Right cardiac atrium (tissue), 5 donors: Measurements from ENCODE around the gene LHPP. TPM values are rescaled to one million over a fixed set of nuclear protein-coding genes. Genes with fewer than 3 reads are reported as not detected.

Experiments used
- ATAC-seq, 2 donors: fragments of 200-7000 bp; cut with Tn5 transposase; one replicate each; pipeline versions ENCODE4 v1.8.0 to v1.9.1; 2020; ENCODE audit warnings: moderate library complexity in 2 of 2, mild to moderate bottlenecking in 1 of 2
- DNase-seq, 3 donors: peaks; one replicate each; pipeline ENCODE4 v3.0.0-alpha.2; 2020
- H3K27ac ChIP-seq: one replicate; pipeline ENCODE4 v1.5.1; 2013; ENCODE audit warnings: mild to moderate bottlenecking, low read length, control low read depth, moderate library complexity
- H3K27me3 ChIP-seq: one replicate; pipeline ENCODE4 v1.6.1; 2013; ENCODE audit not compliant: control insufficient read depth, insufficient read depth
- H3K4me1 ChIP-seq: one replicate; pipeline ENCODE4 v1.6.1; 2013; ENCODE audit warnings: low read length; ENCODE audit not compliant: control insufficient read depth, insufficient read depth
- H3K4me3 ChIP-seq: one replicate; pipeline ENCODE4 v1.5.1; 2013; ENCODE audit warnings: low read length, control low read depth
- H3K9me3 ChIP-seq: one replicate; pipeline ENCODE4 v1.6.1; 2013; ENCODE audit warnings: low read length; ENCODE audit not compliant: control insufficient read depth
- WGBS: extraction: QIAGEN DNeasy Blood & Tissue Kit; methylation state at CpG from one replicate; pipeline ENCODE4 v1.1.7; 2013; 5-methylcytosine and 5-hydroxymethylcytosine counted together
- intact Hi-C, 4 donors: fragments of 100-400 bp; cut with DNase I; formaldehyde crosslinking; loops; one replicate each; pipeline versions ENCODE4 v1.11.0 to v1.14.0; 2022 to 2023
- polyA plus RNA-seq: library from polyadenylated mRNA; stranded (reverse); fragments of 200-250 nt; gene quantifications from one replicate; pipeline ENCODE4 v1.2.3, GENCODE V29; 2013
- total RNA-seq, 4 donors: library from RNA; stranded (reverse); fragmentation: NEBNext Ultra II Directional; extraction: Animal tissue kit (Norgen Biotek cat#: 25700); gene quantifications; one replicate each; pipeline ENCODE4 v1.2.1, GENCODE V29; 2021
- donor health status: healthy with polysubstance abuse.
- donor health status: DM: no; HTN: yes; CAD: no.
- donor health status: DM: no; HTN: no; CAD: no.
- donor health status: DM: no; HTN: yes; CAD: no; lungs with severe emphysema.
- donor health status: DM: yes; HTN: yes; CAD: no.

Gene LHPP
- total and polyA plus RNA-seq, 5 donors, result 17.8 to 24.9 (median 18.6) TPM

DNA sequence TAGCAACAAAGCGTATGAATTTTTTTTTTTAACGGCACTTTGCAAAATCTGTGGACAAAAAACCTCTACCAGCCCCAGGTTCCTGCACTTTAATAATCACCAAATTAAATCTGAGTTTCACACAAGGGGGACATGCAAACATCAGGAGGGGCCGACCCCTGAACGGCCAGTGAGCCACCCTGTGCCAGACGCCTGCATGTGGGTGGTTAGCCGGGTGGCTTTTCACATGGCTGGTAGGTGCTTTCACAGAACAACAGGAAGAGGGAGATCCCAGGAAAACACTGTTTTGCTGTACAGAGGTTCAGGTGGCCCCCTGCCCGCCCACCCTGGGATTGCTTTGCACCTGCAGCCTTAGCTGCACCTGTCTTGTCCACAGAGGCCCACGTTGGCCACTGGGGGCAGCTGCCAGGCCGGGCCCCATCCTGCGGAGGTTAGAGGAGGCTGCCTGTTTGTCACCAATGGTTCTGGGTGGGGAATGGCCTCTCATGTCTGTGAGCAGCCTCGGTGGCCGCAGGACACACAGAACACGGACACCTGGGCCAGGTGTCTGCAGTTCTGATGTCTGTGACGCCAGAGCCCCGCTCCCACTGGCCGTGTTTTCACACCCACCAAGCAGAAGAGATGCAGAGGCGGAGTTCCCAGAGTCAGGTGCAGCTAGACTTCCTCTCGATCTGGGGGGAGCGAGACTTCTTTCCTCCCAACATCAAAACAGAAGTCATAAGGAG lies 174.8 kb downstream of the LHPP start:
- DNase-seq (peak in 2 of 3 donors; percentile 45), ATAC-seq (no peak)
- Histone ChIP-seq H3K27ac (no peak overlapping the region), H3K27me3 (no peaks in the 10 kb centered on the region), H3K4me1 (peaks cover 28% of the 10 kb centered on the region), H3K4me3 (no peak overlapping the region), H3K9me3 (no peaks in the 10 kb centered on the region)
- intact Hi-C loops, result no loop called here
- WGBS, result 82% methylated on average over 19 of the region's 19 CpGs

DNA sequence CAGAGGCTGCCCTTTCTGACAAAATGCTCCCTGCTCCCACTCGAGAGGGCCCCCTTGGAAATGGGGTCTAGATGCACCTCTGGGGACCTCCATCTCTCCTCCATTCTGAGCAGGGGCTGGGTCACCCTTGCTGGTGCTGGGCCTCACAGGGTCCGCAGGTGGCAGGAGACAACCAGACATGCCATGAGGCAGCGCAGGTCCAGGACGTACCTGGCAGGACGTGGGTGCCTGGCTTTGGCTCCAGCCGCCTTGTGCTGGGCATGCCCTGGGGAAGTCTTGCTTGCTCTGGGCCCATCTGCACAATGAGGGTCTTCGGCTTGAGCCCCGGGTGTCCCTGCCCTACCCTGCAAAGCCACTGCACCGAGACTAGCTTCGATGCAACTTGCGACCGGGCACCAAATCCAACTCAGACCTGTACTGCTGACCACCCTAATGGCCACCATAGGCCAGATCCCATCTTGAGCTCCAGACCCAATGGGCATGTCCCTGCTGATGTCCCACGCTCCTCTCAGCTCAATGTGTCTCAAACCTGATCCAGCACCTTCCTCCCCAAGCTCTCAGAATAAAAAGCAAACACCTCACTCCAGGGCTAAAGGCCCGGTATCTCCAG lies 175.6 kb downstream of the LHPP start:
- 93% methylated on average over 14 of the region's 14 CpGs for WGBS
- no peaks in the 10 kb centered on the region for H3K9me3 ChIP-seq
- H3K27me3 ChIP-seq, result no peaks in the 10 kb centered on the region
- H3K4me1 ChIP-seq, result peaks cover 27% of the 10 kb centered on the region
- ATAC-seq, result no peak
- intact Hi-C loops, result no loop called here
- peak in 2 of 3 donors; percentile 40 for DNase-seq
- no peak overlapping the region for H3K4me3 ChIP-seq
- no peak overlapping the region for H3K27ac ChIP-seq

DNA sequence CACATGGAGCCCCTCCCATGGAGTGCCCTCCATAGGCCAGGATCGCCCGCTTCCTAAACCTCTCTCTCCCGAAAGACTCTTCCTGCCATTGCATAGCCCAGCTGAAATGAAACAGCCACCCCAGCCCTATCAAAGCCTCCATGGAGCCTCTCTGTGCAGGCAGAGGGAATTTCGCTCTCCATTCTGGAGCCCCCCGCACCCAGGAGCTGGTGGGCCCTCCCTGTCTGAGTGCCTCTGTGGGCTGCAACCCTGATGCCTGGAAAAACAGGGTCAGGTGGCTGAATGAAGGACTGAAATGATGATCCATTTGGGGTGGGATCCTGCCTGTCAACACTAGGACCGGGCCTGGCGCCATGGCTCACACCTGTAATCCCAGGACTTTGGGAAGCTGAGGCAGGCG lies 176.1 kb downstream of the LHPP start:
- intact Hi-C loops, result no loop called here
- peak; percentile 3 to 48 (median 28) for DNase-seq
- Histone ChIP-seq H3K4me3 (no peak overlapping the region), H3K27ac (no peak overlapping the region), H3K9me3 (no peaks in the 10 kb centered on the region), H3K4me1 (peaks cover 22% of the 10 kb centered on the region), H3K27me3 (no peaks in the 10 kb centered on the region)
- ATAC-seq, result no peak
- 97% methylated on average over 8 of the region's 8 CpGs for WGBS

DNA sequence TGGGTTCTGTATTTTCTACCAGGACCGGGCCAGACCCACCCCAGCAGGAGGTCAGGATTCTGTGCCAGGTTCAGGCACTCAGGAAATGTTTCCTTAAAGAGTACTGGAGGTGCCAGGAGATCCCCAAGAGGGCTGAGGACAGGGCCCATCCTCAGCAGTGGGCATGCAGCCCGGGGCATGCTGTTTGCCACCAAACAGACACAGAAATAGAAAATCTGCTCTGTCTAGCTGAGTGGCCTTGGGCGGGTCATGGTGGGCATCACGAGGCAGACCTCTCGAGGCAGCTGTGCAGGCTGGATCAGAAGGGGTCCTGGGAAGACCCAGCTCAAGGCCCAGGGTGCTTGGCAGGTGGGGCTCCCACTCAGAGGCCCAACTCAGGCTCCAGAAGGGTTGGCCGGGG lies 177.6 kb downstream of the LHPP start:
- H3K4me1 ChIP-seq, result peaks cover 29% of the 10 kb centered on the region

DNA sequence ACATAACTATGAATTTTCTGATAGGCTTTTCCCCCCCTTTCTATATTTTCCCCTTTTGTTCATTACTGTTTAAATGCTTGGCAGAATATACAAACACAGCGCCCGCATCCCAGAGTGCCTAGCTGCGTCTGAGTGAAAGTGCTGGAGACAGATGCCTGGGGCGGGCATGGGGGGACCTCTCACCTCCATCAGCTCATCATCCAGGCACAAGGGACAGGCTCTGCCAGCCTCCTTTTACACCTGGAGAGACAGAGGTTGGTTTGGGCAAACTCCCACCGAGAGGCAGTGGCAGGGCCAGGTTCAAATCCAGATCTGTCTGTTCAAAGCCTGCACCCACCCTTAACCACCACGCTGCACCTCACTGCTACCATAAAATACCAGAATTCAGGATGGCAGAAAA lies 178.0 kb downstream of the LHPP start:
- H3K4me1 ChIP-seq, result peaks cover 33% of the 10 kb centered on the region
- DNase-seq (peak in 2 of 3 donors; percentile 1 to 18), ATAC-seq (no peak)
- intact Hi-C loops, result loop anchor here in 1 of 4 donors (5.0 kb wide), 1 partner anchor 38 kb away; no protein-coding TSS in a partner anchor
- no peak overlapping the region for H3K4me3 ChIP-seq
- H3K27ac ChIP-seq, result no peak overlapping the region
- H3K9me3 ChIP-seq, result no peaks in the 10 kb centered on the region
- no peaks in the 10 kb centered on the region for H3K27me3 ChIP-seq
- 91% methylated on average over 6 of the region's 6 CpGs for WGBS

More for the DNA sequence above, 177.6 kb downstream of the LHPP start:
- no peaks in the 10 kb centered on the region for H3K9me3 ChIP-seq
- intact Hi-C loops, result no loop called here
- ATAC-seq (peak in 1 of 2 donors; percentile 7), DNase-seq (peak; percentile 11 to 73 (median 63))
- H3K27me3 ChIP-seq, result no peaks in the 10 kb centered on the region
- H3K27ac ChIP-seq, result no peak overlapping the region
- H3K4me3 ChIP-seq, result no peak overlapping the region
- 72% methylated on average over 6 of the region's 6 CpGs for WGBS

DNA sequence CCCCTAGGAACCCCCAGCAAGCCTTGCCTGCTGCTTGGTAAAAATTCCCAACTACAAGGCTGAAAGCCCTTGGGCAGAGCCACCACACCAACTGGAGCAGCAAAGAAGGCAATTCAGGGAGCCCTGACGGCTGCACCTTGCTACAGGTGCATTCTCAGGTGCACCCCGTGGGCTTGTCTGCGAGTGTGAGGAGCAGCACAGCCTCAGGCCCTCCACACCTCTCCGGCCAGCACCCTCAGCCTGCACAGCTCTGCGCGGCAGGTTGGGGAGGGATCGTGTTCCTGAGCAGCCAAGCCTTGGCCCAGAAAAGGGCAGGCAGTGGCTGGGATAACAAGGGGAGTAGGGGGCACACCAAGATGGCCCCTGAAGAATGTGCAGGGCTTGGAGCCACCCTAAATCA lies 178.4 kb downstream of the LHPP start:
- no peak overlapping the region for H3K27ac ChIP-seq
- DNase-seq (peak; percentile 1 to 53 (median 36)), ATAC-seq (no peak)
- H3K4me3 ChIP-seq, result no peak overlapping the region
- H3K4me1 ChIP-seq, result peaks cover 37% of the 10 kb centered on the region
- H3K27me3 ChIP-seq, result no peaks in the 10 kb centered on the region
- intact Hi-C loops, result loop anchor here in 1 of 4 donors (5.0 kb wide), 1 partner anchor 37 kb away; no protein-coding TSS in a partner anchor
- no peaks in the 10 kb centered on the region for H3K9me3 ChIP-seq
- WGBS, result 79% methylated on average over 7 of the region's 7 CpGs

DNA sequence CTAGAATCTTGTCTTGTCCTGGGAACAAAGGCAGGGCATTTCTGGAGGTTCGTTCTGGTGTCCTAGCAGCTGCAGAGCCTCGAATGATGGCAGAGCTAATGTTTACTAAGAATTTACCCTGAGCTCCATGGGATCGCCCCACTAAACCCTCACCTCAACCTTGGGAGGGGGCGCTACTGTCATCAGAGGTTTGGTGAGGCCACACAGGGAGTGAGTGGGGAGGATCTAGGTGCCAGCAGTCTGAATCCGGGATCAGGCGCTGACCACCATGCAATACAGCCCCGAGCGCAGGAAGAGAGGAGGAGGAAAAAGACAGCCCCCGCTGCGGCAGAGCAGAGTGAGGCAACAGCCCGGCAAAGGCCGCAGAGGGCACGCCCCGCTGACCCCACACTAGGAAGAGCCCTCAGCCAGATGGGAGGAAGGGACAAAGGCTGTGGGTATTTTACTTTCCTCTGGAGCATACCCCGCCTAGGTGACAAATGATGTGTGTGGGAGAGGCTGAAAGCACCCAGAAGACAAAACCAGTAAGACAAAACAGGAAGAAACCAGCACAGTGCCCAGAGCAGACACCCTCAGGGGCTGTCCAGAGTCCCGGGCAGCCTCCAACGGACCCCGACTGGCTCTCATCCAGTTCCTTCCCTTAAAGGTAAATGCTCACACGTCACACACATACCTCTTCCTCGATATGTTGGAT lies 179.1 kb downstream of the LHPP start:
- WGBS, result 28% methylated on average over 20 of the region's 20 CpGs
- no peaks in the 10 kb centered on the region for H3K27me3 ChIP-seq
- peak; percentile 15 to 38 for ATAC-seq
- peak; percentile 51 to 79 (median 74) for DNase-seq
- no peaks in the 10 kb centered on the region for H3K9me3 ChIP-seq
- peak overlapping the region; percentile 49 for H3K27ac ChIP-seq
- peaks cover 40% of the 10 kb centered on the region for H3K4me1 ChIP-seq
- intact Hi-C loops, result loop anchor here in 1 of 4 donors (5.0 kb wide), 1 partner anchor 37 kb away; no protein-coding TSS in a partner anchor
- no peak overlapping the region for H3K4me3 ChIP-seq

DNA sequence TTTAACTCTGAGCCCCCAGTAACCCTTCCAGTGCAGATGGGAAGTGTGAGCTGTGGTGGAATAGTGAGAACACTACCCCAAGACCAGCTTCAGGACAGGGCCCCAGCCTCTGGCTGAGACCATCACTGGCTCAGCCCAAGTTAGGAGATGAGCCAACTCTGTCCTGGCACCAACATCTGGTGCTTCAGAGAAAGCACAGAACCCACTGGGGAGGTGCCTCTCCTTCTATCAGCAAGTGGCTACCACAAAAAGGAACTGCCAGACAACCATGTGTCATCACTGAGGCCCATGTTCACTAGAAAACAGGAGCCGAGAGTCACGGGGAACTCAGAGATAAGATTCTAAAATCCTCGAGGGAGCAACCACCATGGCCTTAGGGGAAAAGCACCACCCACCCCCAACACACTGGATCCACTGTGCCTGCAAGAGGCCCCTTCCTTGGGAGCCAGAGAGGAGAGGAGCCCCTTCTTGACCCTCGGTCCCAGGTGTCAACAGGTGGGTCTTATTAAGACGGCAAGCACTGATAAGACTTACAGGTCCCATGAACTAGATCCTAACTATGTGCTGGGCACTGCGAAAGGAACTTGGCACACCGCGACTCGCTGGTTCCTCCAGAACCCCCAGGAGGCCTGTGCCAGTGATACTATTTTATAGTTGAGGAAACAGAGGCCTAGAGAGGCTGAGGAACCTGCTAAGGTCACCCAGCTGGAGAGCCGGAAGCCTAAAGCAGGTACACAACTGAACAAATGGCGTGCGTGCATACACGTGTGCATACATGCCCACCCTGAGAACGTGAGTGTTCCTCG lies 179.9 kb downstream of the LHPP start:
- peak; percentile 55 to 80 (median 77) for DNase-seq
- ATAC-seq, result peak; percentile 67 to 68
- Histone ChIP-seq H3K27ac (peak overlapping the region; percentile 79), H3K4me3 (no peak overlapping the region), H3K9me3 (no peaks in the 10 kb centered on the region), H3K27me3 (no peaks in the 10 kb centered on the region), H3K4me1 (peaks cover 48% of the 10 kb centered on the region)
- 44% methylated on average over 15 of the region's 15 CpGs for WGBS
- intact Hi-C loops, result loop anchor here in 1 of 4 donors (5.0 kb wide), 1 partner anchor 36 kb away; no protein-coding TSS in a partner anchor

DNA sequence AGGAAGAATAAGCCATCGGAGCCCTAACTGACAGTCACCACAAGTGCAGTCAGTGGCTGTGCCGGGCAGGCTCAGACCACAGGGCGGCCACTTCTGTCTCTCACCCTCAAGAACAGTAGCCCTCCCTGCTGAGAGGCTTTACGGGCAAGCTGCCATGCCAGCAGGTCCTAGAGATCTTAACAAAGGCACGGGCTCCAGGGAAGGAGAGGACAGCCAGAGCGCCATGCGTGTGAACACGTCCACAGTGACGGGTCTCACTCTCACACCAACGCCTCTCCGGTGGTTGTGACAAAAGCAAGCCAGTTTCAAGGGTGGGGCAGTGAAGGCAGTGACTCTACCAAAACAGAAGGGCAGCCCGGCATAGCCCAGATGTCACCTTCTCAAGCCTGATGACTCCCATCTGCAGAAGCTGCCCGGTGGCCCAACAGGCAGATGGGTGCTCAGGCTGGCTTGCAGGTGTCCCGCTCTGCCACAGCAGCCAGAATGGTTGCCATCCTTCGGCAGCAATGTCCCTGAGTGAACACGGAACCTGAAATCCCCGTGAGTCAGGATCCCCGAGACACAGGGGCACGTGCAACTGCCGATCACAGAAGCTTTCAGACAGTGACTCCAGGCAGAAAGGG lies 180.6 kb downstream of the LHPP start:
- ATAC-seq (peak; percentile 40 to 70), DNase-seq (peak; percentile 70 to 89 (median 88))
- intact Hi-C loops, result loop anchor here in 1 of 4 donors (5.0 kb wide), 1 partner anchor 35 kb away; no protein-coding TSS in a partner anchor
- H3K27me3 ChIP-seq, result no peaks in the 10 kb centered on the region
- peaks cover 55% of the 10 kb centered on the region for H3K4me1 ChIP-seq
- H3K27ac ChIP-seq, result peak overlapping the region; percentile 79
- WGBS, result 65% methylated on average over 20 of the region's 20 CpGs
- no peaks in the 10 kb centered on the region for H3K9me3 ChIP-seq
- H3K4me3 ChIP-seq, result no peak overlapping the region
